Gastrocnemius medialis (tissue), 4 donors: Measurements from ENCODE around the gene MS4A18. TPM values are rescaled to one million over a fixed set of nuclear protein-coding genes. Genes with fewer than 3 reads are reported as not detected.

Experiments
- ATAC-seq, 2 donors: fragments of 150-250 bp; one replicate each; pipeline ENCODE4 v1.9.1; 2016
- DNase-seq, 2 donors: peaks; one replicate each; pipeline ENCODE4 v3.0.0-alpha.2; 2019
- H3K27ac ChIP-seq, 4 donors: fragments of 200-600 bp; sonication (generic); 1 replicate in 1 of 4; 2 replicates in 3 of 4; pipeline ENCODE4 v1.5.1; 2016 to 2018; ENCODE audit warnings: mild to moderate bottlenecking in 2 of 4, moderate library complexity in 1 of 4
- H3K27me3 ChIP-seq, 3 donors: fragments of 200-600 bp; sonication (generic) in 2 of 3; 1 replicate in 1 of 3; 2 replicates in 2 of 3; pipeline versions ENCODE4 v1.5.1 to v1.6.0; 2016 to 2019; ENCODE audit warnings: mild to moderate bottlenecking in 1 of 3, moderate library complexity in 1 of 3
- H3K36me3 ChIP-seq, 2 donors: fragments of 200-600 bp; sonication (generic) in 1 of 2; one replicate each; pipeline ENCODE4 v1.5.1; 2017 to 2018
- H3K4me1 ChIP-seq, 2 donors: fragments of 200-600 bp; sonication (generic) in 1 of 2; one replicate each; pipeline ENCODE4 v1.5.1; 2016 to 2017; ENCODE audit warnings: mild to moderate bottlenecking in 2 of 2
- H3K4me3 ChIP-seq, 4 donors: fragments of 200-600 bp; sonication (generic) in 3 of 4; 1 replicate in 1 of 4; 2 replicates in 3 of 4; pipeline ENCODE4 v1.5.1; 2016 to 2019; ENCODE audit warnings: mild to moderate bottlenecking in 2 of 4
- H3K9me3 ChIP-seq, 3 donors: fragments of 200-600 bp; sonication (generic) in 2 of 3; 1 replicate in 1 of 3; 2 replicates in 2 of 3; pipeline ENCODE4 v1.5.1; 2016 to 2019
- CTCF ChIP-seq, 5 experiments: fragments of 450-650 bp in 3 of 5; fragments of 200-600 bp in 2 of 5; sonication (generic) in 2 of 5; IDR thresholded peaks in 4 of 5; conservative IDR thresholded peaks in 1 of 5; 1 replicate in 4 of 5; 2 replicates in 1 of 5; pipeline ENCODE4 v1.5.1; 2016 to 2019; ENCODE audit warnings: antibody characterized with exemption in 5 of 5, mild to moderate bottlenecking in 3 of 5, moderate library complexity in 3 of 5
- POLR2A ChIP-seq, 2 donors: fragments of 450-650 bp; IDR thresholded peaks; one replicate each; pipeline ENCODE4 v1.6.1; 2017; ENCODE audit warnings: antibody characterized with exemption in 2 of 2, mild to moderate bottlenecking in 2 of 2, moderate library complexity in 2 of 2
- in situ Hi-C, 4 donors: fragments of 200-750 bp; cut with MboI; loops; one replicate each; pipeline versions ENCODE4 v1.15.0 to v1.8.0; 2017; ENCODE audit warnings: low sequenced_read_pairs in 4 of 4
- intact Hi-C: fragments of 100-400 bp; cut with DNase I; formaldehyde crosslinking; loops from one replicate; pipeline ENCODE4 v1.15.1; 2023; ENCODE audit warnings: low total_unique reads
- total RNA-seq, 4 donors: library from RNA; depleted of rRNA; stranded (reverse); fragments of >200 nt; gene quantifications; one replicate each; pipeline versions ENCODE4 v1.1.0 to v1.2.3, GENCODE V29; 2016

MS4A18 gene
- total RNA-seq, 4 donors from 2014 or later = not detected

DNA sequence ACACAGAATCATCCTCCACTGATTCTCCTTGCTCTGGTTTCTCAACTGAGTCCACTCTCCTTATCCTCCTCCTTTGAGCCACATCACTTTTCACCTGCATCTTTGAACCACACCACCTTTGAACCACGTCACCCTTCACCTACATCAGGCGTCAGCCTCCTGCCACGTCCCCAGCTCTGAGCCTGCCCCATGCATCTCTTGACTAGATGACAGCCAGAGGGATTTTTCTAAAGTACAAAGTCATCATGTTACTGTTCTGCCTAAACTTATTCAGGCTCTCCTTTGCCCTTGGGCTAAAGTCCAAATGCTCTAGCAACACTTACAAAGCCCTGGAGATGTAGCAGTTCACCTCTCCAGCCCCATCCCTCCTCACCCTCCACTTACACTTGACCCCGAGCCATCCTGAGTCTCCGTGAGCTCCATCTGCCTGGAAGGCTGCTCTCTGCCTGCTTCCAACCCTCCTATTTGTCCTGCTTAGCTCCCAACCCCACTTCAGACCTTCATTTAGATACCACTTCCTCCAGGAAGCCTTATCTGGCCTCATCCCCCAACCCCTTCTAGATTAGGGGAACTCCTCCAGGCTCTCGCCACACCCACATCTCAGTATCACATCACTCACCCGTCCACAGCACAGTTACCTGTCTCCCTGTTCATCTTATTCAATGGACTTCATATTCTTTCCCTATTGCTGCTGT is 56.9 kb downstream of the MS4A18 start:
- Histone ChIP-seq H3K9me3 (no peaks in the 10 kb centered on the region), H3K27me3 (no peaks in the 10 kb centered on the region), H3K36me3 (no peaks in the 10 kb centered on the region), H3K4me3 (no peak overlapping the region), H3K27ac (no peak overlapping the region), H3K4me1 (no peaks in the 10 kb centered on the region)
- in situ Hi-C loops (no loop called here), intact Hi-C loops (no loop called here)
- ATAC-seq = no peak
- no peak for TF ChIP-seq CTCF (IDR thresholded peaks at IDR 0.05 in 4 of 5, conservative IDR thresholded peaks at IDR 0.05 in 1 of 5)
- no peak for TF ChIP-seq POLR2A (IDR thresholded peaks at IDR 0.05)
- no peak for DNase-seq

DNA sequence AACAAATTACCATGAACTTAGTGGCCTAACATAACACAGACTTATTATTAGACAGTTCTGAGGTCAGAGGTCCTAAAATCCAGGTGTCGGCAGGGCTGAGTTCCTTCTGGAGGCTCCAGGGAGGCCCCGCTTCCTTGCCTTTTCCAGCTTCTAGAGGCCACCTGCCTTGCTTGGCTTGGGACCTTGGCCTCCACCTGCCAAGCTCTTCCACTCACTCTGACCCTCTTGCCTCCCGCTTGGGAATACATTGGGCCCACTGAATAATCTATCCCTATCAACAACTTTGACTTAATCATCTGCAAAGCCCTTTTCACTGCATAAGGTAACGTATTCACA is 57.4 kb downstream of the MS4A18 start:
- no peak for DNase-seq
- H3K27ac ChIP-seq = no peak overlapping the region
- TF ChIP-seq CTCF (IDR thresholded peaks at IDR 0.05 in 4 of 5, conservative IDR thresholded peaks at IDR 0.05 in 1 of 5) (no peak), POLR2A (IDR thresholded peaks at IDR 0.05) (no peak)
- H3K27me3 ChIP-seq = no peaks in the 10 kb centered on the region
- H3K9me3 ChIP-seq = no peaks in the 10 kb centered on the region
- H3K4me1 ChIP-seq = no peaks in the 10 kb centered on the region
- intact Hi-C loops (no loop called here), in situ Hi-C loops (no loop called here)
- ATAC-seq = no peak
- no peak overlapping the region for H3K4me3 ChIP-seq
- H3K36me3 ChIP-seq = no peaks in the 10 kb centered on the region

DNA sequence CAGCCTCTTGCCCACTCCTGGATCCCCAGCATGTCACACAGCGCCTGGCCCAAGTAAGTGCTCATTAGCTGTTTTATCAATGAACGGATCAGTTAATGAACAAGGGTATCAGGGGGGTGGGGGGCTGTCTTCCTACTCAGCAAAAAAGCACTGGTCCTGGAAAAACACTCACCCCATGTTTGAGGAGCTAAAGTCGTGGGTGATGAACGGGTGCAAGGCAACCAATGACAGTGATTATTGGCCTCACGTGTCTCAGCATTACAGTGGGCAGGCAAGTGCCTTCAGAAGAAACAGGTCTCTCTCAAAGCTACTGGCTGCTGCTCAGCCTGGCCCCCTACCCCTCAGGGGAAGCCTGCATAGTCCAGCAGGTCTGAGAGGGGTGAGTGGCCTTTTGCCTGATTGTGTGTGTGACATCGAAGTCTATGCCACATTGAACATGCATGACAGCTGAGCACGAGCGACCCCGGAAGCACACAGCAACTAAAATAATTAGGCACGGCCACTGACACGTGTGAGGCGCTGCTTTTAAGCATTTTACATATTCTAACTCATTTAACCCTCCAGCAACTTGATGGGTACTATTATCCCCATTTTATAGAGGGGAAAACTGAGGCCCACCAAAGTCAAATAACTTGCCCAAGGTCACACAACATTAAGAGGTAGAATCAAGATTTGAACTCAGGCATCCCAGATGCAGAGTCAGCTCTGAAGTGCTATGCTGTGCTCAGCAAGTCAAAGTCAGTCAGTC is 58.0 kb downstream of the MS4A18 start:
- no peaks in the 10 kb centered on the region for H3K36me3 ChIP-seq
- H3K27me3 ChIP-seq = no peaks in the 10 kb centered on the region
- intact Hi-C loops (no loop called here), in situ Hi-C loops (no loop called here)
- no peak overlapping the region for H3K4me3 ChIP-seq
- H3K27ac ChIP-seq = no peak overlapping the region
- no peaks in the 10 kb centered on the region for H3K4me1 ChIP-seq
- DNase-seq = no peak
- H3K9me3 ChIP-seq = no peaks in the 10 kb centered on the region
- no peak for ATAC-seq
- TF ChIP-seq CTCF (IDR thresholded peaks at IDR 0.05 in 4 of 5, conservative IDR thresholded peaks at IDR 0.05 in 1 of 5) = no peak
- no peak for TF ChIP-seq POLR2A (IDR thresholded peaks at IDR 0.05)

DNA sequence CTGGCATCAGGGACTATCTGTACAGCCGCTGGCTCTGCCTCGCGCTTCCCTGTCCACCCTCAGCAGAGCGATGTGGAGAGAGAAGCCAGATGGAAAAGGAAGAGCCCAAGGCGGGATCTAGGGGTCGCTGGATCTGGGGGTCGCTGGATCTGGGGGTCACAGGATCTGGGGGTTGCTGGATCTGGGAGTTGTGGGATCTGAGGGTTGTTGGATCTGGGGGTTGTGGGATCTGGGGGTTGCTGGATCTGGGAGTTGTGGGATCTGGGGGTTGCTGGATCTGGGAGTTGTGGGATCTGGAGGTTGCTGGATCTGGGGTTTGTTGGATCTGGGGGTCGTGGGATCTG is 58.6 kb downstream of the MS4A18 start:
- no peaks in the 10 kb centered on the region for H3K9me3 ChIP-seq
- TF ChIP-seq CTCF (IDR thresholded peaks at IDR 0.05 in 4 of 5, conservative IDR thresholded peaks at IDR 0.05 in 1 of 5) (no peak), POLR2A (IDR thresholded peaks at IDR 0.05) (no peak)
- no peaks in the 10 kb centered on the region for H3K4me1 ChIP-seq
- ATAC-seq = no peak
- no peak overlapping the region for H3K4me3 ChIP-seq
- H3K27me3 ChIP-seq = no peaks in the 10 kb centered on the region
- H3K27ac ChIP-seq = no peak overlapping the region
- in situ Hi-C loops (no loop called here), intact Hi-C loops (no loop called here)
- DNase-seq = no peak
- H3K36me3 ChIP-seq = no peaks in the 10 kb centered on the region
